DOHH2 (cell line): Measurements from ENCODE around the gene C1orf116.

ENCODE experiments used
- EZH2phosphoT487 ChIP-seq: fragments of 200-600 bp; sonication (generic); IDR thresholded peaks from 2 replicates; pipeline ENCODE4 v1.6.1; 2017; ENCODE audit warnings: borderline replicate concordance, mild to moderate bottlenecking, antibody characterized with exemption, low read length, moderate library complexity, mixed read lengths
- TF ChIP-seq, protein P1 (sequence below): fragments of 200-600 bp; sonication (generic); IDR thresholded peaks from one replicate; pipeline ENCODE4 v1.5.1; 2014; ENCODE audit warnings: antibody characterized with exemption, mild to moderate bottlenecking, low read depth, low read length; ENCODE audit not compliant: poor library complexity, severe bottlenecking

DNA sequence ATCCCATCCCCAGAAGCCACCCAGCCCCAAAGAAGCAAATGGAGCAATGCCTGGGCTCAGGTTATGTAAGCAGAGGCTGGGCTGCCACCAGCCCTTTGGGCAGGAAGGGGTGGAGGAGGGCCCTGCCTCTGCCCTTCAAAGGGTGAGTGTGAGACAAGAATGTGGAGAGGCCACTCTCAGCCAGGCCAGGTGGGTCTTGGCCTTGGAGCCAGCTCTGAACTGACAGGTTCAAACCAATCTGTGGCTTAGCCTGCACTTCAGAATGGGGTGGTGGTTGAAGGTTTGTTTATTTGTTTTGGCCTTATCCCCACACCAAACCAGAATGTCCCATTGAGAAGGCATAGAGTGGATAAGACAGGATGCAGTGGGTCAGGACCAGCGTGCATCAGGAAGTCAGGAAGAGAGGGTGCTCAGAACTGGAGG, 29.8 kb downstream of the C1orf116 start:
- TF ChIP-seq, protein P1, sequence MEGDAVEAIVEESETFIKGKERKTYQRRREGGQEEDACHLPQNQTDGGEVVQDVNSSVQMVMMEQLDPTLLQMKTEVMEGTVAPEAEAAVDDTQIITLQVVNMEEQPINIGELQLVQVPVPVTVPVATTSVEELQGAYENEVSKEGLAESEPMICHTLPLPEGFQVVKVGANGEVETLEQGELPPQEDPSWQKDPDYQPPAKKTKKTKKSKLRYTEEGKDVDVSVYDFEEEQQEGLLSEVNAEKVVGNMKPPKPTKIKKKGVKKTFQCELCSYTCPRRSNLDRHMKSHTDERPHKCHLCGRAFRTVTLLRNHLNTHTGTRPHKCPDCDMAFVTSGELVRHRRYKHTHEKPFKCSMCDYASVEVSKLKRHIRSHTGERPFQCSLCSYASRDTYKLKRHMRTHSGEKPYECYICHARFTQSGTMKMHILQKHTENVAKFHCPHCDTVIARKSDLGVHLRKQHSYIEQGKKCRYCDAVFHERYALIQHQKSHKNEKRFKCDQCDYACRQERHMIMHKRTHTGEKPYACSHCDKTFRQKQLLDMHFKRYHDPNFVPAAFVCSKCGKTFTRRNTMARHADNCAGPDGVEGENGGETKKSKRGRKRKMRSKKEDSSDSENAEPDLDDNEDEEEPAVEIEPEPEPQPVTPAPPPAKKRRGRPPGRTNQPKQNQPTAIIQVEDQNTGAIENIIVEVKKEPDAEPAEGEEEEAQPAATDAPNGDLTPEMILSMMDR: no peak
- no peak for TF ChIP-seq EZH2phosphoT487
